LNCAP (cell line): Measurements from ENCODE around the gene MAN1C1.

Experiments used
- TF ChIP-seq, protein P1 (sequence below): fragments of 450-650 bp; IDR thresholded peaks from 2 replicates; pipeline ENCODE4 v1.5.1; 2017; ENCODE audit warnings: mild to moderate bottlenecking

MAN1C1 gene

DNA sequence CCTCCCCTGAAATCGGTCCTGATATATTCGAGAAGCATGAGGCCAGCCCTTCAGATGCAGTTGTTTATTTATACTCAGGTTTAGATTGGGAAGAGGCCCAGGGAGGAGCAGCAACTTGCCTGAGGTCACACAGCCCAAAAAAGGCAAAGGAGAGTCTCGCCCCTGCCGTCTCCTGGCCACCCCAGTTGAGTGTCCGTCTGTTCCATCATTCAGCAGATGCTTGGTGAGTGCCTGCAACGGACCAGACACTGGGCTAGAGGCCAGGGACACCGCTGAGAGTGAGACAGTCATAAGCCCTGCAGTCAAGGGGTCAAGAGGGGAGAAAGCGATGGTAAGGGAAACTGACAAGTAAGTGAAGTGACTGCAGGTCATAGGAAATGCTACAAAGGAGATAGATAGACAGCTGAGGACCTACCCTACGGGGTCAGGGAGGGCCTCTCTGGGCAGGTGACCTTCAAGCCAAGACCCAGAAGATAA lies 168.0 kb downstream of the MAN1C1 start:
- TF ChIP-seq, protein P1, sequence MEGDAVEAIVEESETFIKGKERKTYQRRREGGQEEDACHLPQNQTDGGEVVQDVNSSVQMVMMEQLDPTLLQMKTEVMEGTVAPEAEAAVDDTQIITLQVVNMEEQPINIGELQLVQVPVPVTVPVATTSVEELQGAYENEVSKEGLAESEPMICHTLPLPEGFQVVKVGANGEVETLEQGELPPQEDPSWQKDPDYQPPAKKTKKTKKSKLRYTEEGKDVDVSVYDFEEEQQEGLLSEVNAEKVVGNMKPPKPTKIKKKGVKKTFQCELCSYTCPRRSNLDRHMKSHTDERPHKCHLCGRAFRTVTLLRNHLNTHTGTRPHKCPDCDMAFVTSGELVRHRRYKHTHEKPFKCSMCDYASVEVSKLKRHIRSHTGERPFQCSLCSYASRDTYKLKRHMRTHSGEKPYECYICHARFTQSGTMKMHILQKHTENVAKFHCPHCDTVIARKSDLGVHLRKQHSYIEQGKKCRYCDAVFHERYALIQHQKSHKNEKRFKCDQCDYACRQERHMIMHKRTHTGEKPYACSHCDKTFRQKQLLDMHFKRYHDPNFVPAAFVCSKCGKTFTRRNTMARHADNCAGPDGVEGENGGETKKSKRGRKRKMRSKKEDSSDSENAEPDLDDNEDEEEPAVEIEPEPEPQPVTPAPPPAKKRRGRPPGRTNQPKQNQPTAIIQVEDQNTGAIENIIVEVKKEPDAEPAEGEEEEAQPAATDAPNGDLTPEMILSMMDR, result no peak

- TF ChIP-seq, protein P1, result no peak
Observed at GRCh38 chr1:25785333-25786067, 168.9 kb downstream of the MAN1C1 start.

DNA sequence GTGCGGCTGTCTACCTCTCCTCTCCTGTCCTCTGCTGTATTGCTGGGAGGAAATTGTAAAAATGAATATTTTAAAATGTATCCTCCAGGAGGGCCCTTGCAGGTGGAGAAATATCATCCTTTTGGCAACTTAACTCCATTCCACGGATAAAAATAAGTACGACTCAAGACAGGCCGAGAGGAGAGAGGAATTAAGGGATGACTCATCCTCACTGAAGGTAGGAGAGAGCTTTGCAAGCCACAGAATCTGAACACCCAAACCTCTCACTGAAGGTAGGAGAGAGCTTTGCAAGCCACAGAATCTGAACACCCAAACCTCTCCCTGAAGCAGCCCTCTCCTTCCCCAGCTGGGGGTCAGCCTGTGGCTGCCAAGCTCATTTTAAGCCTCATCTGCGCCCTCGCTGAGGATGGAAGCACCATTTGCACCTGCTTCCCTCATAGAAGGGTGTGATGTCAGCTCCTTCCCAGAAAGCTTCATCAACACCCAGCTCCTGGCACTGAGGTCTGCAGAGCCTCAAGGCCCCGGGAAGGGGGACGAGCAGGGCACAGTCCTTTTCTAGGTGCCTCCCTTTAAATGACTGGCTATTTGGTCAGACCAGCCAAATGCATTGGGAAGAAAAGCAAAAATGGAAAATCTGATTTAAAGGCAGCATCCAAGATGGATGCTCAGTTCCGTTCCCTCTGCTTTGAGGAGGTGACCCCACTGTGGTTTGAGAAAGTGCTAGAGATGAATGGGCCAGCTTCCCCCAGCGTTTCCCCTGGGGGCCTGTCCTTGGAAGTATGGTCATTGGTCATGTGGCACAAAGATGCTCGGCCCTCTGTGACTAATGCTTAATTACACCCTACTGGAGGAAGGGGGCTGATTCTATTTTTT lies 170.5 kb downstream of the MAN1C1 start:
- TF ChIP-seq, protein P1, result no peak

GRCh38 chr1:25787760-25788166 lies 171.2 kb downstream of the MAN1C1 start:
- TF ChIP-seq, protein P1, result no peak

GRCh38 chr1:25790472-25790871 lies 173.9 kb downstream of the MAN1C1 start:
- TF ChIP-seq, protein P1, result no peak

- TF ChIP-seq, protein P1, result no peak
Observed at GRCh38 chr1:25792115-25792514, 175.5 kb downstream of the MAN1C1 start.

GRCh38 chr1:25793585-25794170 lies 177.1 kb downstream of the MAN1C1 start:
- TF ChIP-seq, protein P1, result no peak
